ENCODE measurements around the gene AUH. TPM values are rescaled to one million over a fixed set of nuclear protein-coding genes. Genes with fewer than 3 reads are reported as not detected.

Gene AUH
- total RNA-seq, 1 donor from 2014 or later, result 24.9 TPM

DNA sequence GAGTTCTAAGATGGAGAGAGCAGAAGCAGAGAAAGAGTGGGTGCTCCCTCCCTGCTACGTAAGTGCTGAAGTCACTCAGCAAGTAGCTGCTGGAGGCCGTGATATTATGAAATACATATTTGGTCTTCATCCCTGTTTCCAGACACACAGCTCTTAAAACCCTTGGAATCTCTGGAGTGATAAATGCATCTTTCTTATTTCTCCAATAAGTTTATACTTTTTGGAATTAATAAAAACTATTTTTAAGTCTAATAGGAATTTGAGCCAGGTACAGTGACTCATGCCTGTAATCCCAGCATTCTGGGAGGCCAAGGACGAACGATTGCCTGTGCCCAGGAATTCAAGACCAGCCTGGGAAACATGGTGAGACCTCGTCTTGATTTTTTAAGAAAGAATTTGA, 60.6 kb downstream of the AUH start:
- no peaks in the 10 kb centered on the region for H3K9me3 Mint-ChIP-seq (ENCODE audit: low read depth)
- no peak overlapping the region for H3K27ac Mint-ChIP-seq
- peaks cover 12% of the 10 kb centered on the region for H3K4me1 Mint-ChIP-seq (ENCODE audit: low read depth)
- H3K36me3 Mint-ChIP-seq (ENCODE audit: insufficient read depth), result peaks cover 6% of the 10 kb centered on the region
- TF ChIP-seq, protein P1, sequence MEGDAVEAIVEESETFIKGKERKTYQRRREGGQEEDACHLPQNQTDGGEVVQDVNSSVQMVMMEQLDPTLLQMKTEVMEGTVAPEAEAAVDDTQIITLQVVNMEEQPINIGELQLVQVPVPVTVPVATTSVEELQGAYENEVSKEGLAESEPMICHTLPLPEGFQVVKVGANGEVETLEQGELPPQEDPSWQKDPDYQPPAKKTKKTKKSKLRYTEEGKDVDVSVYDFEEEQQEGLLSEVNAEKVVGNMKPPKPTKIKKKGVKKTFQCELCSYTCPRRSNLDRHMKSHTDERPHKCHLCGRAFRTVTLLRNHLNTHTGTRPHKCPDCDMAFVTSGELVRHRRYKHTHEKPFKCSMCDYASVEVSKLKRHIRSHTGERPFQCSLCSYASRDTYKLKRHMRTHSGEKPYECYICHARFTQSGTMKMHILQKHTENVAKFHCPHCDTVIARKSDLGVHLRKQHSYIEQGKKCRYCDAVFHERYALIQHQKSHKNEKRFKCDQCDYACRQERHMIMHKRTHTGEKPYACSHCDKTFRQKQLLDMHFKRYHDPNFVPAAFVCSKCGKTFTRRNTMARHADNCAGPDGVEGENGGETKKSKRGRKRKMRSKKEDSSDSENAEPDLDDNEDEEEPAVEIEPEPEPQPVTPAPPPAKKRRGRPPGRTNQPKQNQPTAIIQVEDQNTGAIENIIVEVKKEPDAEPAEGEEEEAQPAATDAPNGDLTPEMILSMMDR (IDR thresholded peaks at IDR 0.05; ENCODE audit: unreplicated experiment), result no peak
- no peak for DNase-seq (ENCODE audit: low spot score, unreplicated experiment)
- no peaks in the 10 kb centered on the region for H3K27me3 Mint-ChIP-seq
- H3K4me3 Mint-ChIP-seq (ENCODE audit: low read depth), result no peak overlapping the region

DNA sequence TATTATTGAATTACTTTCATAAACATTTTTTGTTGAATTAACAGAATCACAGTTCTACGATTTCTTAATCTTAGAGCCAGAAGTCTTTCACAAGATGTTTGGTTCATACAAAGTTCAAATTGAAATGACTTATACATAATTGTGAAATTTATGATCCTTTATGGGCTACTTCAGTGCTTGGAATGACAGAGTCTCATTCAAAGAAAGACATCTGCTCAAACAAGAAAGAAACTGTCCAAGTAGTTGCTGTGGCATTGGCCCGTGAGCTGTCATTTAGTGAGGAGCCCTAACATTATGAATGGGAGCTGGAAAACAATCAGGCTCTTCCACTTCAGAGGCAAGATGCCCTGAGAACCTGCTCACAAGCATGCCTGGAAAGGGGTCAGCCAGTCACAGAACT, 63.4 kb downstream of the AUH start:
- H3K36me3 Mint-ChIP-seq (ENCODE audit: insufficient read depth), result peaks cover 12% of the 10 kb centered on the region

DNA sequence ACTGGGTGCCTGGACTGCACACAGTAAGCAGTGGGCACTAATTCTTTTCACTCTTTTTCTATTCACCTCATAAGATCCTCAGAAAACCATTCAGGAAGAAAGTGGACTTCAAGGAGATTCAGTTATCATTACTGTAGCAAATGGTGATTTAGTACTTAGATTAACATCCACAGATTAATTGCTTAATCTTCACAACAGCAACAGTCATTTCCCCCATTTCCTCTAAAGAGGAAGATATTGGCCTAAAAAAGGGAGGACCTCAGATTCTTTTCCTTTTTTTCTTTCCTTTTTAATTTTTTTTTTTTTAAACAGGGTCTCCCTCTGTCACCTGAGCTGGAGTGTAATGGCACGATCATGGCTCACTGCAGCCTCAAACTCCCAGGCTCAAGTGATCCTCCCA, 64.4 kb downstream of the AUH start:
- Mint-ChIP-seq H3K27ac (no peak overlapping the region), H3K9me3 (ENCODE audit: low read depth) (no peaks in the 10 kb centered on the region), H3K27me3 (no peaks in the 10 kb centered on the region)

More for the DNA sequence above, 63.4 kb downstream of the AUH start:
- Mint-ChIP-seq H3K9me3 (ENCODE audit: low read depth) (no peaks in the 10 kb centered on the region), H3K4me3 (ENCODE audit: low read depth) (no peak overlapping the region), H3K27ac (no peak overlapping the region), H3K27me3 (no peaks in the 10 kb centered on the region), H3K4me1 (ENCODE audit: low read depth) (peaks cover 12% of the 10 kb centered on the region)
- no peak for DNase-seq (ENCODE audit: low spot score, unreplicated experiment)
- TF ChIP-seq, protein P1 (IDR thresholded peaks at IDR 0.05; ENCODE audit: unreplicated experiment), result no peak

DNA sequence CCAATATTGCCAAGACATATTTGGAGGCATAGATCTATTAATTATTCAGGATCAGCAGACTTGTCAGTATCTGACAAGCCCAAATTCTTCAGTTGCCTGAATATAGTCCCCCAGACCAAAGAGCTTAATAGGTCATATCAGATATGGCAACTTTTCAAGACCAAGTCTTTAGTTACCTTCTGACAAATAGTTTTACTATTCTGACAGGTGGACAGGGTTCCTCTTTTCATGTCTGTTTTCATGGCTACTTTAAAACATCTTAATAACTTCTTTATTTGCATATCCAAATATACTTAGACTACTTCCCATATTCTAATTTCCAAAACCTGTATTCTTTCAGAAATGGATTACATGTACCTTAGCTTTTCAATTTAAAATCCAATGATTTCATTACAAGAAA, 65.4 kb downstream of the AUH start:
- peaks cover 18% of the 10 kb centered on the region for H3K36me3 Mint-ChIP-seq (ENCODE audit: insufficient read depth)
- H3K9me3 Mint-ChIP-seq (ENCODE audit: low read depth), result no peaks in the 10 kb centered on the region
- no peak overlapping the region for H3K4me3 Mint-ChIP-seq (ENCODE audit: low read depth)
- H3K27ac Mint-ChIP-seq, result no peak overlapping the region
- TF ChIP-seq, protein P1 (IDR thresholded peaks at IDR 0.05; ENCODE audit: unreplicated experiment), result no peak
- H3K27me3 Mint-ChIP-seq, result no peaks in the 10 kb centered on the region
- no peak for DNase-seq (ENCODE audit: low spot score, unreplicated experiment)
- H3K4me1 Mint-ChIP-seq (ENCODE audit: low read depth), result peaks cover 12% of the 10 kb centered on the region

More for the DNA sequence above, 64.4 kb downstream of the AUH start:
- peaks cover 12% of the 10 kb centered on the region for H3K4me1 Mint-ChIP-seq (ENCODE audit: low read depth)
- TF ChIP-seq, protein P1 (IDR thresholded peaks at IDR 0.05; ENCODE audit: unreplicated experiment), result no peak
- no peak overlapping the region for H3K4me3 Mint-ChIP-seq (ENCODE audit: low read depth)
- H3K36me3 Mint-ChIP-seq (ENCODE audit: insufficient read depth), result peaks cover 18% of the 10 kb centered on the region
- DNase-seq (ENCODE audit: low spot score, unreplicated experiment), result no peak

DNA sequence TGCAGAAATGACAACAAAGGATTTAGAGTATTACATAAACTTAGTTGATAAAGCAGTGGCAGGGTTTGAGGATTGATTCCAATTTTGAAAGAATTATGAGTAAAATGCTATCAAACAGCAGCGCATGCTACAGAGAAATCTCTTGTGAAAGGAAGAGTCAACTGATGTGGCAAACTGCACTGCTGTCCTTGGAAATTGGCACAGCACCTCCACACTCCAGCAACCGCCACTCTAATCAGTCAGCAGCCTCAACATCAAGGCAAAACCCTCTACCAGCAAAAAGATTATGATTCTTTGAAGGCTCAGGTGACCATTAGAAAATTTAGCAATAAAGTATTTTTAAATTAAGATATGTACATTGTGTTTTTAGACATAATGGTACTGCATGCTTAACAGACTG, 66.4 kb downstream of the AUH start:
- Mint-ChIP-seq H3K27me3 (no peaks in the 10 kb centered on the region), H3K4me3 (ENCODE audit: low read depth) (no peak overlapping the region), H3K36me3 (ENCODE audit: insufficient read depth) (peaks cover 18% of the 10 kb centered on the region), H3K27ac (no peak overlapping the region), H3K9me3 (ENCODE audit: low read depth) (no peaks in the 10 kb centered on the region), H3K4me1 (ENCODE audit: low read depth) (peaks cover 9% of the 10 kb centered on the region)
- TF ChIP-seq, protein P1 (IDR thresholded peaks at IDR 0.05; ENCODE audit: unreplicated experiment), result no peak
- no peak for DNase-seq (ENCODE audit: low spot score, unreplicated experiment)

Data from progenitor cell of endocrine pancreas (in vitro differentiated cells).